Skin of body (tissue), 3 donors: ENCODE results near the gene MED13L. TPM values are rescaled to one million over a fixed set of nuclear protein-coding genes. Genes with fewer than 3 reads are reported as not detected.

Experiments used
- DNase-seq: peaks from one replicate; lab custom pipeline; 2025; lab: John Stamatoyannopoulos, UW
- small RNA-seq: library from RNA; depleted of rRNA; stranded (forward); fragments of <200 nt; gene quantifications from one replicate; pipeline ENCODE3, GENCODE V24; 2014; ENCODE audit warnings: low replicate concordance
- total RNA-seq: library from RNA; depleted of rRNA; stranded (reverse); fragments of >200 nt; gene quantifications from one replicate; pipeline ENCODE4 v1.2.3, GENCODE V29; 2014

Gene MED13L
- total RNA-seq, 1 donor from 2014 or later: 171 TPM

DNA sequence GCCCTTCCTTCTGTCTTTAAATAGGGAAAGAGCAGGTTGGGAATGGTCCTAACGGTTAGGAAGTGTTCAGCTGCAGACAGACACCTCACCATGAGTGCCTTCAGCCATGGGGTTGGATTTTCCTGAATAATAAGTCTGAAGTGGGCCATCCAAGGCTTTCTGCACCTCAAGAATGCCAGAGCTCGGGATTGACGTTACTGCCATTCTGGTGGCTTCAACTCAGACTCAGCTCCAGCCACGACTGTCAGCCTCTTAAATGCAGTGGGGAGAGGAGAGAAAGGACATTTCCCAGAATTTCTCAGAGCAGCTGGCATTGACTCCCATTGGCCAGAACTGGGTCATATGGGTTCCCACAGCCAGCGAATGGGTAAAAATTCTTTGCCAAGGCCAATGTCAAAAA lies 363.4 kb downstream of the MED13L start:
- DNase-seq: no peak

DNA sequence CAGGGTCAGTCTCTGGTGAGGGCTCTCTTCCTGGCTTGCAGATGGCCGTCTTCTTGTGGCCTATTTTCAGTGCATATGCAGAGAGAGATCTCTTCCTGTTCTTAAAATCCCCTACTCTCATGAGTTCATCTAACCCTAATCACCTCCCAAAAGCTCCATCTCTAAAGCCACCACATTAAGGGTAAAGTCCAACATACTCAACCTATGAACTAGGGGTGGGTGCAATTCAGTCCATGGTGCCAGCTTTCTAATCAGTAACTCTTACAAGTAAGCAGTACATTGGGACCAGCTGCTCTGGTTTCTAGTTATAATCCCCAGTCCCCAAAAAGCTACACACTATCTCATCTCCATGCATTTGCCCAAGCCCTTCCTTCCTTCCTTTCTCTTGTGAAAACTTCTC lies 365.1 kb downstream of the MED13L start:
- DNase-seq: no peak

DNA sequence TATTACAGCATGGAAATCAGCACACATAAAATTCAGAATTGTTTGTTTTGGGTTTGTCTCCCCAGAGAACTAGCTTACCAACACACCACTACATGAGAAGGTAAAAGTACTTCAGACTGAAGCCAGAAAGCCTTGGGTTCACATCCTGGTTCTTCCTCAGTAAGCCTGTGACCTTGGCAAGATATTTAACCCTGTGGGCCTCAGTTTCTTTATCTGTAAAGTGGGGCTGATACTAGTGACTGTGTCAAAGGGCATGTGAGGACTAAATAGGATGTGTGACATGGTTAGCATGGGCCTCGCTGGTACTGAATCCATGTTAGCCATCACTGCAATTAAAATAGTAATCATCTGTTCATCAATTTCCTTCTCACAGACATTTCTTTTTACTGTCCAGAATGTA lies 366.1 kb downstream of the MED13L start:
- DNase-seq: no peak

DNA sequence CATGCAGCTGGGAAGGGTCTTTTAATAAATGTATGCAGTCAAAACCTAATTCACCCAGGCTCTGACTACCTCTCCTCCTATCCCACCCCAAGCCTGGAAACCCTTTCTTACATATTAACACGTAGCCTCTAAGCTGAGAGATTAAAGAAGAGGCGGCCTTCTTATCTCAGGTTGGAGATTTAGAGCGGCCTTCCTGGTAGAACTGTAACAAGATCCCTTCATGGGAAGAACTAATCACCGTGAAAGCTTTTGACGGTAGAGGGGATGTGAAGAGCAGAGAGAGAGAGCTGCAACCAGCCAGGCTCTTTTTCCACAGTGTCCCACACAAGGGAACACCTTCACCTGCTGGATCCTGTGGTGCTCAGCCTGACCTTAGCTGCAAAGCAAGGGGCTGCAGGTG lies 367.4 kb downstream of the MED13L start:
- DNase-seq: no peak

Small RNA genes lying within 50 kb of the gene (small RNA-seq; reads per million reads assigned to genes)
- gene MIR620: not detected
- not detected for gene RNU6-1188P
- gene SNRPGP18: not detected
